Sigmoid colon (tissue), 7 donors: ENCODE data around the gene YIPF1. TPM values are rescaled to one million over a fixed set of nuclear protein-coding genes. Genes with fewer than 3 reads are reported as not detected.

Source experiments
- DNase-seq: peaks from one replicate; pipeline ENCODE4 v3.0.0-alpha.2; 2019
- H3K27ac ChIP-seq, 4 donors: fragments of 200-600 bp; sonication (generic); one replicate each; pipeline ENCODE4 v1.5.1; 2016 to 2019; ENCODE audit warnings: mild to moderate bottlenecking in 1 of 4
- H3K27me3 ChIP-seq, 3 donors: fragments of 200-600 bp; sonication (generic); one replicate each; pipeline ENCODE4 v1.5.1; 2019; ENCODE audit warnings: mild to moderate bottlenecking in 1 of 3
- H3K36me3 ChIP-seq, 4 donors: fragments of 200-600 bp; sonication (generic); one replicate each; pipeline ENCODE4 v1.5.1; 2016 to 2019
- H3K4me1 ChIP-seq, 4 donors: fragments of 200-600 bp; sonication (generic); one replicate each; pipeline ENCODE4 v1.5.1; 2017 to 2019
- H3K4me3 ChIP-seq, 4 donors: fragments of 200-600 bp; sonication (generic); one replicate each; pipeline ENCODE4 v1.5.1; 2017 to 2019; ENCODE audit warnings: mild to moderate bottlenecking in 2 of 4, moderate library complexity in 1 of 4
- H3K9me3 ChIP-seq, 4 donors: fragments of 200-600 bp in 3 of 4; sonication (generic) in 3 of 4; one replicate each; pipeline versions ENCODE4 v1.5.1 to v1.6.1; 2013 to 2019
- EP300 ChIP-seq, 4 donors: sonication (generic); formaldehyde crosslinking; IDR thresholded peaks; one replicate each; pipeline ENCODE4 v1.6.1; 2017; ENCODE audit warnings: antibody characterized with exemption in 4 of 4
- POLR2A ChIP-seq, 2 donors: fragments of 450-650 bp; IDR thresholded peaks; one replicate each; pipeline ENCODE4 v1.6.1; 2016; ENCODE audit warnings: antibody characterized with exemption in 2 of 2, mild to moderate bottlenecking in 2 of 2, moderate library complexity in 2 of 2
- POLR2AphosphoS5 ChIP-seq, 4 donors: sonication (generic); formaldehyde crosslinking; IDR thresholded peaks; one replicate each; pipeline ENCODE4 v1.6.1; 2017; ENCODE audit warnings: antibody characterized with exemption in 4 of 4
- WGBS, 2 donors: extraction: QIAGEN DNeasy Blood & Tissue Kit; methylation state at CpG; one replicate each; pipeline ENCODE4 v1.1.7; 2013; 5-methylcytosine and 5-hydroxymethylcytosine counted together
- intact Hi-C: fragments of 100-400 bp; cut with DNase I; formaldehyde crosslinking; loops from one replicate; pipeline ENCODE4 v1.15.1; 2023
- polyA plus RNA-seq, 3 donors: library from polyadenylated mRNA; stranded (reverse); fragments of 200-250 nt; gene quantifications; one replicate each; pipeline ENCODE4 v1.2.3, GENCODE V29; 2013
- total RNA-seq, 4 donors: library from RNA; depleted of rRNA; stranded (reverse); fragments of >200 nt; gene quantifications; one replicate each; pipeline ENCODE4 v1.1.0, GENCODE V29; 2016
- TF ChIP-seq, protein P1 (sequence below), 4 experiments: fragments of 450-650 bp in 3 of 4; fragments of 200-600 bp in 1 of 4; IDR thresholded peaks; one replicate each; pipeline ENCODE4 v1.5.1; 2016 to 2019; ENCODE audit warnings: antibody characterized with exemption in 4 of 4, mild to moderate bottlenecking in 3 of 4, moderate library complexity in 2 of 4
- donor health status: healthy with polysubstance abuse.
- donor health status: Bipolar disorder and iron deficiency.
- donor health status: healthy.

YIPF1 gene
- total and polyA plus RNA-seq, 7 donors: 13.3 to 28.0 (median 23.3) TPM

DNA sequence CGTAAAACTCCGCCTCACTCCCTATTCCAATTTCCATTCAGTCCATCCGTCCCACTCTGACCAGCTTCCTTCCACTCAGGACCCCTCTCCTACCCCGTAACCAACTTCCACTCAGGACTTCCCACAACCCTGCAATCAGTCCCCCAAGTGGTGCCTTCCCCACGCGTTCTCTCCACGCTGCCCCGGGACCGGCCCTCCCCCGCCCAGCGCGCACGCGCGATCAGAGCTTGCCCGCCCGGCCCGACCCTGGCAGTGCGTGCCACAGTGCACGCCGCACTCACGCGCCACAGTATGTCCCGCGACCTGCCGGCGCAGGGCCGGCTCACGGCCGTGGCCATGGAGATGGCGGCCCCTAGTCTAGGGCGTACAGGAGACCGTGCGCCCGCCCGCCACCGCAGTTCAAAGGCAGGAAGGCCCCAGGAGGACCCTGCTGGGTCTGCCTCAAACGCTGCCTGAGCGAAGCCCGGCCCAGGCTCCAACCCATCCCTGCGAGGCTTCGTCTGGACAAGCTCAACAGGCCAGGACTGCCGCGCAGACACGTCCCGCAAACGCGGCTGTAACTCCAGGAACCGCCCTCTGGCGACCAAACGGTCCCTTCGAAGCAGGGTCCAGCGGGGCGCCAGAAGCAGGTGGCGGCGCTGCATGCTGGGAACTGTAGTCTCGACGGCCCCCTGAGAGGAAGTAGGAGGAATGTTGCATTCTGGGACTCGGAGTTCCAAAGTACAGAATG is 51.5 kb downstream of the YIPF1 start, which contains the start of gene NDC1:
Gene NDC1 (minus strand): TSS at position 373 of the 730 bp plus-strand sequence. CDS start 35 bp downstream, at position 338.
- H3K9me3 ChIP-seq: peaks cover 0 to 7% (median 3%) of the 10 kb centered on the region in 4 donors
- H3K36me3 ChIP-seq: no peaks in the 10 kb centered on the region
- peak within 1 kb of the TSS; percentile 91 to 96 (median 93) for H3K27ac ChIP-seq
- DNase-seq: peak; percentile 93
- no peaks in the 10 kb centered on the region for H3K27me3 ChIP-seq
- intact Hi-C loops: loop anchor here (2.0 to 5.0 kb wide), 3 partner anchors 49 to 215 kb away; partner anchors contain the start of genes IFT25, LRRC42, TCEANC2 and TMEM59
- peak within 1 kb of the TSS; percentile 80 to 93 (median 88) for H3K4me3 ChIP-seq
- H3K4me1 ChIP-seq: peaks cover 0 to 18% (median 11%) of the 10 kb centered on the region in 4 donors
- peak in 3 of 4 donors; percentile 30 to 84 (median 58) for TF ChIP-seq POLR2AphosphoS5 (IDR thresholded peaks at IDR 0.05)
- TF ChIP-seq EP300 (IDR thresholded peaks at IDR 0.05): peak in 1 of 4 donors; percentile 19
- TF ChIP-seq, protein P1, sequence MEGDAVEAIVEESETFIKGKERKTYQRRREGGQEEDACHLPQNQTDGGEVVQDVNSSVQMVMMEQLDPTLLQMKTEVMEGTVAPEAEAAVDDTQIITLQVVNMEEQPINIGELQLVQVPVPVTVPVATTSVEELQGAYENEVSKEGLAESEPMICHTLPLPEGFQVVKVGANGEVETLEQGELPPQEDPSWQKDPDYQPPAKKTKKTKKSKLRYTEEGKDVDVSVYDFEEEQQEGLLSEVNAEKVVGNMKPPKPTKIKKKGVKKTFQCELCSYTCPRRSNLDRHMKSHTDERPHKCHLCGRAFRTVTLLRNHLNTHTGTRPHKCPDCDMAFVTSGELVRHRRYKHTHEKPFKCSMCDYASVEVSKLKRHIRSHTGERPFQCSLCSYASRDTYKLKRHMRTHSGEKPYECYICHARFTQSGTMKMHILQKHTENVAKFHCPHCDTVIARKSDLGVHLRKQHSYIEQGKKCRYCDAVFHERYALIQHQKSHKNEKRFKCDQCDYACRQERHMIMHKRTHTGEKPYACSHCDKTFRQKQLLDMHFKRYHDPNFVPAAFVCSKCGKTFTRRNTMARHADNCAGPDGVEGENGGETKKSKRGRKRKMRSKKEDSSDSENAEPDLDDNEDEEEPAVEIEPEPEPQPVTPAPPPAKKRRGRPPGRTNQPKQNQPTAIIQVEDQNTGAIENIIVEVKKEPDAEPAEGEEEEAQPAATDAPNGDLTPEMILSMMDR (IDR thresholded peaks at IDR 0.05): no peak
- 0 to 1% methylated on average over 59 of the region's 59 CpGs for WGBS, 2 donors

- intact Hi-C loops: loop anchor here (5.0 kb wide), 2 partner anchors 50 to 110 kb away; partner anchors contain the start of genes IFT25, LRRC42 and YIPF1
- H3K4me3 ChIP-seq: peak overlapping the region; percentile 80 to 93 (median 88)
- H3K27ac ChIP-seq: peak overlapping the region; percentile 91 to 96 (median 93)
- WGBS, 2 donors: 0 to 1% methylated on average over 5 of the region's 5 CpGs
- DNase-seq: no peak
- no peaks in the 10 kb centered on the region for H3K36me3 ChIP-seq
- H3K27me3 ChIP-seq: no peaks in the 10 kb centered on the region
- TF ChIP-seq POLR2A (IDR thresholded peaks at IDR 0.05) (no peak), EP300 (IDR thresholded peaks at IDR 0.05) (no peak)
- H3K9me3 ChIP-seq: peaks cover 0 to 3% (median 1%) of the 10 kb centered on the region in 4 donors
- H3K4me1 ChIP-seq: peaks cover 0 to 18% (median 11%) of the 10 kb centered on the region in 4 donors
Observed at GRCh38 chr1:53837646-53837923, 52.0 kb downstream of the YIPF1 start.

GRCh38 chr1:53835491-53835890 is 54.1 kb downstream of the YIPF1 start:
- no peak overlapping the region for H3K4me3 ChIP-seq
- peaks cover 0 to 18% (median 11%) of the 10 kb centered on the region in 4 donors for H3K4me1 ChIP-seq
- intact Hi-C loops: loop anchor here (5.0 kb wide), 2 partner anchors 52 to 112 kb away; partner anchors contain the start of genes IFT25, LRRC42 and YIPF1
- no peak for DNase-seq
- H3K36me3 ChIP-seq: no peaks in the 10 kb centered on the region
- H3K9me3 ChIP-seq: no peaks in the 10 kb centered on the region
- TF ChIP-seq EP300 (IDR thresholded peaks at IDR 0.05): no peak
- TF ChIP-seq POLR2AphosphoS5 (IDR thresholded peaks at IDR 0.05): no peak
- TF ChIP-seq, protein P1 (IDR thresholded peaks at IDR 0.05): no peak
- no peak for TF ChIP-seq POLR2A (IDR thresholded peaks at IDR 0.05)
- H3K27ac ChIP-seq: no peak overlapping the region
- WGBS, 2 donors: 75 to 86% methylated on average over 2 of the region's 2 CpGs
- no peaks in the 10 kb centered on the region for H3K27me3 ChIP-seq

DNA sequence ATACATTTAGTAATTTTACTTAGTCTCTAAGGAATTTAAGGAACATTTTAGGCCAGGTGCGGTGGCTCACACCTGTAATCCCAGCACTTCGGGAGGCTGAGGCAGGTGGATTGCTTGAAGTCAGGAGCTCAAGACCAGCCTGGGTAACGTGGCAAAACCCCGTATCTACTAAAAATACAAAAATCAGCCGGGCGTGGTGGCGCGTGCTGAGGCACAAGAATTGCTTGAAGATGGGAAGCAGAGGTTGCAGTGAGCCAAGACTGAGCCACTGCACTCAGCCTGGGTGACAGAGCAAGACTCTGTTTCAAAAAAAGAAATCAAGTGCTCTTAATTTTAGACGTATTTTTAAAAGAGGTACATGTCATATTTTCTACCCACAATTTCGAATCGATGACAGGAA is 54.8 kb downstream of the YIPF1 start:
- 90 to 96% methylated on average over 11 of the region's 11 CpGs for WGBS, 2 donors
- Histone ChIP-seq H3K4me1 (peaks cover 0 to 18% (median 11%) of the 10 kb centered on the region in 4 donors), H3K27ac (no peak overlapping the region), H3K9me3 (no peaks in the 10 kb centered on the region), H3K4me3 (no peak overlapping the region), H3K27me3 (no peaks in the 10 kb centered on the region), H3K36me3 (peaks cover 0 to under 1% (median 0%) of the 10 kb centered on the region in 4 donors)
- intact Hi-C loops: loop anchor here (5.0 kb wide), 2 partner anchors 53 to 113 kb away; partner anchors contain the start of genes IFT25, LRRC42 and YIPF1
- TF ChIP-seq EP300 (IDR thresholded peaks at IDR 0.05) (no peak), POLR2AphosphoS5 (IDR thresholded peaks at IDR 0.05) (no peak), POLR2A (IDR thresholded peaks at IDR 0.05) (no peak)
- TF ChIP-seq, protein P1 (IDR thresholded peaks at IDR 0.05): no peak
- DNase-seq: no peak

DNA sequence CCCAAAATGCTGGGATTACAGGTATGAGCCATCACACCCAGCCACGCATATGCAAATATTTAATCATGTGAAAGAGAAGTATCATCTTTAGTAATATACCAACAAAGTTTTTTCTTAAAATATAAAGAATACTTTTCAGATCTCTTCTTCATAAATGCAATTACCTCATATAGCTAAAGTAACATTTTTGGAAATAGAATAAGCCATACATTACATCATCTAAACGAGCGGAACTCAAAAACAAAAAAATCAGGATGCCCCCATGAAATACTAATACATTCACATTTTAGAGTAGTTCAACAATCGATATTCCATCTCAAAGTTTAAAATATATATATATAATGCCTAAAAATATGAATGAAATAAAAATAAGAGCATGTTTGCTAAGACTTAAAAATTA is 56.2 kb downstream of the YIPF1 start:
- no peak overlapping the region for H3K27ac ChIP-seq
- H3K9me3 ChIP-seq: no peaks in the 10 kb centered on the region
- H3K36me3 ChIP-seq: peaks cover 0 to 10% (median 0%) of the 10 kb centered on the region in 4 donors
- TF ChIP-seq, protein P1 (IDR thresholded peaks at IDR 0.05): no peak
- no peak for TF ChIP-seq POLR2A (IDR thresholded peaks at IDR 0.05)
- no peak for TF ChIP-seq EP300 (IDR thresholded peaks at IDR 0.05)
- no peak for TF ChIP-seq POLR2AphosphoS5 (IDR thresholded peaks at IDR 0.05)
- no peak overlapping the region for H3K4me3 ChIP-seq
- H3K27me3 ChIP-seq: no peaks in the 10 kb centered on the region
- peaks cover 0 to 14% (median 11%) of the 10 kb centered on the region in 4 donors for H3K4me1 ChIP-seq
- 97 to 98% methylated on average over 4 of the region's 4 CpGs for WGBS, 2 donors
- no peak for DNase-seq
- intact Hi-C loops: no loop called here
